Femur (tissue), 1 donor: Measurements from ENCODE around the gene CNTNAP2.
"Not testable (repeated sequence)": the region's sequence is repeated elsewhere in the genome, so short reads cannot be mapped to it uniquely, and the experiment has no call there.

Experiments
- DNase-seq: peaks from one replicate; pipeline ENCODE4 v3.0.0-alpha.2; 2017

The CNTNAP2 gene

DNA sequence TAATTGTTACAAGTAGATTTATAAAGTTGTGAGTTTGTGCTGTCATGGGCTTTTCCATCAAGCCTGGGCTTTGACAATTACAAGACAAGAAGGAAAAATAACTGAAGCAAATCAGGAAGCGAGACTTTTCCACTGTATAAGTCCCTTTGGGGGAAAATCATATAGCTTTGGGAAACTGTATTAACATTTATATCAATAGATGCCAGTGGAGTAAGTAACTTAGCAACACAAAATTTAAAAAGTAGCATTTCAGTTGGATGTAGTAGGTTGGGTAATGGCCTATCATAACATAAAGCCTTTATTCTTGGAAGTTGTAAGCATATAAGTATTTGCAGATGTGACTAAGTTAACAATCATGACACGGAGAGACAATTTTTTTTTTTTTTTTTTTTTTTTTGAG, 931.1 kb downstream of the CNTNAP2 start:
- DNase-seq = no peak

DNA sequence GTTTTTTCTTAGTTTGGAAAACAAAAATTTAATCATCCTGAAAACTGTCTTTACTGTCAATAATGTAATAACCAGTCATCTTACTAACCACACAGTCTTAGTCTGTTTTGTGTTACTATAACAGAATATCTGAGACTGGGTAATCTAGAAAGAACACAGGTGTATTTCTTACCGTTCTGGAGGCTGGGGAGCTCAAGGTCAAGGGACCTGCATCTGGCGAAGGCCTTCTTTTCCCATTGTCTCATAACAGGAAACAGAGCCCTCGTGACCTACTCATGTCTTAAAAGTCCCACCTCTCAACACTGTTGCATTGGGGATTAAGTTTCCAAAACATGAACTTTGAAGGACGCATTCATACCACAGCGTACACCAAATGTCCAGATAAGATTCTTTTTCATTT, 932.3 kb downstream of the CNTNAP2 start:
- DNase-seq = no peak

DNA sequence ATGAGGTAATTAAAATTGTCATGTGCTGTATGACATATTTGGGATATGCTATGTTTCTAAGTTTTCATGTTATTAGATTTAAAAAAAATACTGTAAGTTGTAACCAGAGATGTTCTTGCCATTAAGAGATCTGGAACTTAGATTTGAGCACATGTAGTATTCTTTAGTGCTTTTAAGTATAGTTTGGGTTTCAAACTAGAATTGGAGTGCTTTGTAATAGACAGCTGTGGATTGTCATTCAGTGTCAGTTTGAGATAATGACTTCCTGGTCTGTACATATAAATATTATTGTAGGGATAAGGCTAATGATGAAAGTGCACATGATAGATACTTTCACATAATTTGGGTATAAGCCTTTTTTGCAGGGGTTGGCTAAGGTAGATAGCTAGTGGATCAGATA, 936.2 kb downstream of the CNTNAP2 start:
- no peak for DNase-seq

DNA sequence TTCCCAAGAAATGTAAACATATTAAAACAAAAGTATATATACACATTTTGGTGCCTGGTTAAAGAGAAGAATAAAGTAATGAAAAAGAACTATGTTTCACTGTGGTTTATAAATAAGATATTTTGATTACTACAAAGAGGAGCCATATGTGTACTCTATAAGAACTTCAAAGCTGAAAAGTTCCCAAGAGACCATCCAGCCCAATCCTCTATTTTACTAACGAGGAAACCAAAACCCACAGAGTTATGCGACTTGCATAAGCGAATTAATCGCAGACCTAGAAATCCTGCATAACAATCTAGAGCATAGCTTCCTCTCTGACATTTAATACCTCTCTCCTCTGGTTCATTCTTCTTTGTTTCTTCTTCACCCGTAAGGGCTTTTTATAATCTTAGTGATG, 937.1 kb downstream of the CNTNAP2 start:
- no peak for DNase-seq

DNA sequence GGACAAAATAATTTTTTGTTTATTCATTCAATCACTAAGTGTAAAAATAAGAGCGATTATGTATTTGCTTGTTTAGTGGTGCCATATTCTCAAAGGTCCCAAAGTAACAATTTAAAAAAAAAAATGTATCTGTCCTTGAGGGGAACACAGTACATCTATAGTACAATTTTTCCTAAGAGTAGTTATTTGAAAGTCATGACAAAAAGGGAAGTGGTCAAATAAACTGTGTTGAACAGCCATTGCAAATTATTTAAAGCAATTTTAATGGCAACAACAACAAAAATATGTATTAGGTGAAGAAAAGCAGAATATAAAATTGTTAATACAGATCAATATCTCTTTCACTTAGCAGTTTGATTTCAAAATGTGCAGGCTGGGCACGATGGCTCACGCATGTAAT, 943.5 kb downstream of the CNTNAP2 start:
- no peak for DNase-seq

DNA sequence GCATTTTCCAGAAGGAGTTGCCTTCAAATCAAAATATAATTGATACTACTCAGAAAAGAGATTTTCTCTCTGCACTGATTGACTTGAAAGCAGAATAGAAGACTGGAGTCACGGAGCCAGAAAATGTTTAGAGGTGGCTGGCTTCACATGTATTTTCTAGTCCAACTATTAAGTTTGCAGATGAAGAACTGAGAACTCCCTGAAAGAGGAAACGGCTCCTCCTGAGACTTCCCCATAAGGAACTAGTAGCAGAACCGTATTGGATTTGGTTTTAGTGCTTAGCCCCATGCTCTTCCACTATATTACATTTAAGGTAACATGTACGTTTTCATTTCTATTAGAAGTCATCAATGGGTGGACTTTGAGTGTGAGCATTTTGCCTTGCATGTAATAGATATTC, 946.3 kb downstream of the CNTNAP2 start:
- DNase-seq = no peak

DNA sequence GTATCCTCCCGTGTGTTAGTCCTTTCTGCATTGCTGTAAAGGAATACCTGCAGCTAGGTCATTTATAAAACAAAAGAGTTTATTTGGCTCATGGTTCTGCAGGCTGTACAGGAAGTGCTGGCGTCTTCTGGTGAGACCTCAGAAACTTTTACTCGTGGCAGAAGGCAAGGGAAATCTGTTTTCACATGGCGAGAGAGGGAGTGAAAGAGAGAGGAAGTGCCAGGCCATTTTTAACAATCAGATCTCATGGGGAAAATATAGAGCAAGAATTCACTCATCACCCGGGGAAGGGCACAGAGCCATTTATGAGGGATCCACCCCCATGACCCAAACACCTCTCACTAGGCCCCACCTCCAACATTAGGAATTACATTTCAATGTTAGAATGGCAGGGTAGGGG, 952.2 kb downstream of the CNTNAP2 start:
- DNase-seq = no peak

DNA sequence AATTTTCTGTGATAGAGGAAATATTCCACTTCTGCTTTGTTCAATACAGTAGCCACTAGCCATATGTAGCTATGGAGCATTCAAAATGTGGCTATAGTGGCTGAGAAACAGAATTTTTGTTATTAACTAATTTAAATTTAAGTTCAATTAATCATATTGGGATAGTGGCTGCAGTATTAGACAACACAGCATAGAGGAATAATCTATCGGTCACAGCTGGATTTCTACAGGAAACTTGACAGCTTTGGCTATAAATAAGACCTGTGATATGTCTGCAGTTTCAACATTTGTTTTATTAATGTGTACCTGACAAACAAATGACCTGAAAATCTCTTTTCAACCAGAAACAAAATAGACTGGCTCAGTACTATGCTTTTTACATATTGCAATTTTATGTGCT, 953.2 kb downstream of the CNTNAP2 start:
- DNase-seq = no peak

DNA sequence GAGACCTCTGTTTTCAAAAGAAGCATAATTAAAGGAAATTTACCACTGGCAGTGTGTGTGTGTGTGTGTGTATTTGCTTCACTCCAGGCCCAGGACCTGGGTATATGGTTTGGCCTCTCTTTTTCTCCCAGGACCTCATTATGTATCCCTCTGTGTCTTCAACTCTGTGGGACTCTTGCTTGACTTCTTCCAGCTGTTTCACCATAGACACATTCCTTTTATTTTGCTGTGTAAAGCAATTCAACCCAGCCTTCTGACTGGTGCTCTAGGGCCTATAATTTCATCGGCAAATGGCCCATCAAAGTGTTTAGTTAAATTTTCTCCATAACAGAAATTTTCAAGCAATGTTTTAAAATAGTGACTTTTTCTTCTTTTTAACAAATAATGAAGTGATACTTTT, 954.3 kb downstream of the CNTNAP2 start:
- DNase-seq = no peak

DNA sequence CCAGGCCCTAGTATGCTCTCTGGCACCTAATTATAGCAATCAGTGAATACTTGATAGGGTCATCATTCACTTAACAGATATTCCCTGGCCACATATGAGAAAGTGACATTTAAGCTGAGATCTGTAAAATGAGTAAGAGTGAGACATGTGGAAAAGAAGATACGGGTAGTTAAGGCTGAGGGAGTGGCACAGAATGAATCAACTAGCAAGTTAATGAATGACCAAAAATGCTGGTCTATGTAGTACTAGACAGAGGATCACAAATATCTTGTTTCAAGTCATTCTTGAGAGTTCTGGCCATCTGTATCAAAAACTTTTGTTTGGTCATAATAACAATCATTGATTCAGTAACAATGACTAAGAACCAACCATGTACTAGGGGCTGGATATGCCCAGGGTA, 954.9 kb downstream of the CNTNAP2 start:
- no peak for DNase-seq

DNA sequence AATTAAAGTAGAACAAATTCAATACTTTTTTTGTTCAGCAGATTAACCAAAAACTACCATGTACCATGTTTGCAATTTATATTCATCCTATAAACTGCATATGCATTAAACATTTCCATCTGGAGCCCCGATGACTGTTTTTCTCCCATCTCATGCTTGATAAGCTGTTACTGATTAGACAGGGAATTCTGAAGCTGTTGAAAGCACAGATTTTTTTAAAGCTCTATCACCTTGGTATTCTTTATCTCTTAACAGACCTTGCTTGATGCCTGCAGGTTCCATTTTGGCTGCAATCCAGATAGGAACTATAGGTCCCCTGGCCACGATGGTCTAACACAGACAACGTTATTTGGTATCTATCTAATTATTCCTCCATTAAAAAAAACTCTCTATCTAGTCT, 961.7 kb downstream of the CNTNAP2 start:
- DNase-seq = no peak

DNA sequence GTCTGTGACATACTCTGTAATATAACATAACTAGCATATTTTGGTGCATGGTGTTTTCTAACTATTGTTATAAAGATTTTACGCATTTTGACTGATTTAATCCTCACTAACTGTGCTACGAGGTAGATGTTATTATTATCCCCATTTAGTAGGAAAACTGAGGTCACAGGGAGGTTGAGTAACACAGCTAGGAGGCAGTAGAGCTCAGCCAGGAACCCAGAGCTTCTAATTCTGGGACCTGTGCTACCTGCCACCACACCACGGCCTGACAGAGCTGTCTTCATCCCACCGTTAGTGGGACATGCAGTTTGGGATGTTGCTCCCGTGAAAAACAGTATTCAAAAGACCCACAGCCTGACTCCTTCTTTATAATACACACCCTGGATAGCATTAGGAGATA, 962.5 kb downstream of the CNTNAP2 start:
- no peak for DNase-seq

DNA sequence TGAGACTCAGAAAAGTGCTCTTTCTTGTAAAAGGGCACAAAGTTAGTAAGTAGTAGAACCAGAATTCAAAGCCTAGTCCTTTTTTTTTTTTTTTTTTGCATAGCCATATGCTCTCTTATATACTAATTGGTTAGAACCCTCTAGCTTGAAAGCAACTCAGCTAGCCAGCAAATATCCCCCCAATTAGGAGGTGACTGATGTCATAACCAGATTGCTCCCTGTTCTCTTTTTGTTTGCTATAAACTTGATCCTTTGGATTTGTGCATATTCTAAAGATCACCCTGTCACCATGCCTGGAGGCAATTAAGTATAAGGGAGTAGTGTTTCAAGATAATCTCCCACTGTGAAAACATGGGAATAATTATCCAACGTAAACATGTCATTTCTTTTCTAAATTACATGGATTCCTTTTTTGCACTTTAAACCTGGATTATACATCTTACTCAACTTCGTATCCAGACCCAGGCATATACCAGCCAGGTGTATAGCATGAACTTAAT, 963.4 kb downstream of the CNTNAP2 start:
- no peak for DNase-seq

DNA sequence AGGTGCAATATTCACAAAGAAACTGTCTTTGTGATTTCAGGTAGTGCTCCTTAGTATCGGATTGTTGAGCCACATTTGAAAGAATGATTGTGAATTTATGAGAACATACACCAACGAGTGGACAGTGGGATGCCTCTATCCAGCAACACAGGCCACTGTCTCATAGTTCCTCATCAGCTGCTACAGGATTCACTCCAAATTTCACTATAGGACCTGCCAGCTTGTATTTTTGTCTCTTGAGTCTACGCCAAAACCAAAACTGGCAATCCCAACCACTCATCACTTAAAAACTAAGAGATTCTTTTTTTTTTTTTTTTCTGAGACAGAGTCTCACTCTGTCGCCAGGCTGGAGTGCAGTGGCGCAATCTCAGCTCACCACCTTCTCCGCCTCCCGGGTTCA, 964.5 kb downstream of the CNTNAP2 start:
- DNase-seq = no peak

DNA sequence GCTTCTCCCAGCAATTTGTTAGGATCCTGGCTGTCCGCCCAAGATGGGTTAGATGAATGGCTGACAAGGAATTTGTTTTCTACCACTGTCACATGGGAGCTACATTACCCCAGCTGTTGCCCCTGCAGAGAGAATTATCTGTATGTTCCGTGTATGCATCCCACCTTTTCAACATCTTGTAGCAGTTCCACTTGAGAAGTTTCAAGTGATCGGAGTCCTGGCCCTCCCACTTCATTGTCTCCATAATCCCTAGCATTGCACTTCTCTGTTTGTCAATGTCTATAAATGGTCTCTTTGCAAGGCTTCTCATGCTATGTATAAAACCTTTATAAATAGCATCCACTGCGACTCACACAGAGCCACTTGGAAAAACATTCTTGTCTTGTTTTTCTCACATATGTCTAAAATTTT, 972.5 kb downstream of the CNTNAP2 start:
- no peak for DNase-seq

DNA sequence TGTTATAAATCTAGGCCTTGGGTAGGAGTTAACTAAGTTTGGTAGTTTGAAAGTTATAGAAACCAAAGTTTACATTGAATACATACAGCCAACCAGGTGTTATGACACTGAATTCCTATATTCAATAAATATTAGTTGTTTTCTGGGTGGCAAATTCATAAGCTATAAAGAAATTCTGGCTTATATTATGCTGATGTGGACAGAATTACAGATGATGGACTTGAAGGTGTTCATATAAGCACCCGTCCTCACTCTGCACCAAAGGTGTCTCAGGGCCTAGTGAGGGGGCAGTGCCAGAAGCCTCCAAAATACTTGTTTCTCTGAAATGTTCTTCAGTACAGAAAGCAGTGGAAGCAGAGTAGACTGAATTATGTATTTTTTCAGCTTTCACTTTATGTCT, 973.0 kb downstream of the CNTNAP2 start:
- no peak for DNase-seq

DNA sequence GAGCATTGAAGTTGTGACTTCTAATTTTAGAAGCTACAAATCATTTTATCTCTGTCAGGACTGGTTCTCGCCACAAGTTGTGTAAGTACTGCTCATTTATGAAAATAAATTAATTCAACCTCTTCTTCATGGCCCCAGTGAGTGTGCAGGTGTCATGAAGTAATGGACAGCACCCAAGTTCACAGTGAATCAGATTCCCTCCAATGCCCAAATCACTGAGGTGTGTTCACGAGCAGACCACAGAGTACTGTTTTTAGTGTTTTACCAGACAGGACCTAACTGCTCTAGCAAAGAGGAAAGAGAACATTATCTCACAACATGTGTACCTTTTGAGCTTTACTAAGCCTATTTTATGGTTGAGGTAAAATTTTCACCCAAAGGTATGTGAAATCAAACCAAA, 980.0 kb downstream of the CNTNAP2 start:
- no peak for DNase-seq

DNA sequence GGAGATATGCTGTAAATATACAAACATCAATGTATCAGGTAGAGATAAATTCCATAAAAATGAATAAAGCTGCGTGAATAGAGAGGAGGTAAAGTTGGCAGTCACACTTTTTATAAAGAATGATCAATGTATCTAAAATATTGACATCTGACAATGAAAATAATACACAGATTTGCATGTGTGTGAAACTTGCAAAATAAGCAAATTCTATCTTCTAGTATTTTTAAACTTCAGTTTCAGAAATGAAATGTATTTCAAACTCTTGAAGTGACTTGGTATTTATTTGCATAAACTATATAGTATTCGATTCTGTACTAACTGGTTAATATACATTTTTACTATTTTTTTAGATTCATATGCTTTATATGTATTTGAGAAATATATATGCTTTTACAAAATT, 986.6 kb downstream of the CNTNAP2 start:
- DNase-seq = no peak

DNA sequence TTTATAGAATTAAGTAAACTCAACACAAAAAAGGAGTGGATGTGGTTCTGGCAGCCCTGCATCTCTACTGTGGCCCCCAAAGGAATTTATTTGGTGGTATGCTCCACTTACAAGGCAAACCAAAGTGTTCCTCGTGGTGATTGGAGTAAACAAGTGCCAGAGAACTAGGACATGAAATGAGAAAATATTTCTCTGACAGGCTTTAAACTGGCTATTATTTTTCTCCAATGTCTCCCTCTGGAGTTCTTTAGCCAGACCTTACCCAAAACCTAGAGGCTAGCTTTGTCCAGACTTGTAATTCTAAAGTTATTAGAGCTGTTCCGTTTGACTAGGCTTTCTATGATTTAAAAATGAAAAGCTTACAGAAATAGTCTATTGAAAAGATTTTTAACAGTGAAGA, 990.1 kb downstream of the CNTNAP2 start:
- DNase-seq = no peak

DNA sequence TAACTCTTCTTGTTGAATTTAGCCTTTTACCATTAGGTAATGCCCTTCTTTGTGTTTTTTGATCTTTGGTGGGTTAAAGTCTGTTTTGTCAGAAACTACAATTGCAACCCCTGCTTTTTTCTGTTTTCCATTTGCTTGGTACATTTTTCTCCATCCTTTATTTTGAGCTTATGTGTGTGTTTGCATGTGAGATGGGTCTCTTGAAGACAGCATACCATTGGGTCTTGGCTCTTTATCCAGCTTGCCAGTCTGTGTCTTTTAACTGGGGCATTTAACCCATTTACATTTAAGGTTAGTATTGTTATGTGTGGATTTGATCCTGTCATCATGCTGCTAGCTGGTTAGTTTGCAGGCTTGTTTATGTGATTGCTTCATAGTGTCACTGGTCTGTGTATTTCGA, 997.9 kb downstream of the CNTNAP2 start:
- not testable (repeated sequence) for DNase-seq

DNA sequence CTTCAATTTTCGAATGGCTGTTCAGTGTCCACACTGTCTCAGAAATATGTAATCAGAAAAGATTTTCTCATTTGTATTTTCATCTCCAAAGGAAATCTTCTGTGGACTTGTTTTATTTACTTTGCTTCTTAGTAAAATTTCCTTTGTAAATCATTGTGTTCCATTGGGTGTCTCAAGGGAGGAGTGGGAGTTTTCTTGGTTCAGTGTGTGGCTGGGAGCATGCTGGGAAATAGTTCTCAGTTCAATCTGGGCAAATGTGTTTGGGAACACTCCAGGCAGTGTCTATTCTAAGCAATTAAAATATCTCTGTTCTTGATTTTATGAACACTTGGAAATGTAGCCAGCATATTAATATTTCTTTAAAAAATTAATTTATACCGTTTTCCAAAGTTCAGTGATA, 1019.8 kb downstream of the CNTNAP2 start:
- no peak for DNase-seq

DNA sequence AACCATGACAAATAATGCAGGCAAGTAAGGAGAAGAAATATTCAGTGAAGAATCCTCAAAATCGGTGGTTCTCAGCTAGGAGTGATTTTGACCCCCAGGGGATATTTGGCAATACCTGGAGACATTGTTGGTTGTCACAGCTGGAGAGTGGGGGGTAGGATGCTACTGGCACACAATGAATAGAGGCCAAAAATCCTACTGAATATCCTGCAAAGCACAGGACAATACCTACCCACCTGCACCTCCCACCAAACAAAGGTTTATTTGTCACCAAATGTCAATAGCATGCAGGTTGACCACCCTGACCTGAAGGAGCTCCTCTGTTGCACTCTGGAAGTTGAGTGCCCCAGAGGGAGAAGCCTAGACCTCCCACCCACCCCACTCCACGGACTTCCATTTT, 1028.6 kb downstream of the CNTNAP2 start:
- no peak for DNase-seq

DNA sequence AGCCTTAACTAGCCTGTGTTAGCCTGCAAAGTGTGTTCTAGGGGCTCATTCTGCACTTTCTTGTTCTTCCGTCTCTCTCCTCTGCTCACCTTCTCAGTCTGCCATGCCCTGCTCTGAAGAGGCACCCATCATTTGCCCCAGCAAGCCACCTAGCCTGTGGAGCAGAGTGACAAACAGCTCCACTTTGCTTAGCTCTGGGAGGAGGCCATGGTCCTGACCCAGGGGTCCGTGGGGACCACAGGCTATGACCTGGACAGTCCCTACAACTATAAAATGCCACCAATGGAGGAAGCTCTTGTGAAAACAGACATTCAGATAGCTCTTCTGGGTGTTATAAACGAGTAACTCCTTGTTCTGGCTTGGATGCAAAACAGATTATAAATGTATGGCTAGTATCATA, 1029.6 kb downstream of the CNTNAP2 start:
- DNase-seq = no peak

DNA sequence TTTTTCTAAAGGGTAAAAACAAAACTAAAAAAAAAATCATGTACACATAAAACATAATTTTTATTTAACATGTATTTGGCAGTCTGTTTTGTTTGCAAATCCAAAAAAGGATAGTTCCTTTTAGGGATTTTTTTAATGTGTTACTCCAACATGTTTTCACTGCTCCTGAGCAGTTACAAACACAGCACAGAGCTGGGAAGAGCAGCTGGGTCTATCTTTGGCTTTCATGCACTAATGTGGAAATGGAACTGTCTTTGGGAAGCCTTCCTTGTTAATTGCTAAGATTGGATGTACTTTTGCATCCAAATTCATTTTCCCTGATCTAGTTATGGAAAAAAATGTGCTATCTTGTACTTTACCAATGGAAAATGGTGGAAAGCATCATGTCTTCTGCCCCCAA, 1035.1 kb downstream of the CNTNAP2 start:
- no peak for DNase-seq

DNA sequence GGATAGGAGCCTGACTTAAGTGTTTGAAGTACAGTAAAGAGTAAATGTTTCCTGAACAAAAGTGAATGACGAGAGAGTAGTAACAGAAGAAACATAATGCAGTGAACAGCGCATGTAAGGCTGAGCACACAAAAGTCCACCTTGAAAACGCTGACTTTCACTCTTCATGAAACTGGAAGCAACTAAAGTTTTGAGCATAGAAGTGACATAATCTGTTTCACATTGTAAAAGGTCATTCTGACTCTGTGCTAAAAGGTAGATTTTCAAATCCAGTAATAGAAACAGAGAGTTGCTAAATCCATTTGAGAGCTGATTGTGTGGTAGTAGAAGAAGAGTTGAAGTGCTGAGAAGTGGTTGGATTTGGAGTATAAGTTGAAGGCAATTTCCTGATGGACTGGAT, 1037.0 kb downstream of the CNTNAP2 start:
- no peak for DNase-seq

DNA sequence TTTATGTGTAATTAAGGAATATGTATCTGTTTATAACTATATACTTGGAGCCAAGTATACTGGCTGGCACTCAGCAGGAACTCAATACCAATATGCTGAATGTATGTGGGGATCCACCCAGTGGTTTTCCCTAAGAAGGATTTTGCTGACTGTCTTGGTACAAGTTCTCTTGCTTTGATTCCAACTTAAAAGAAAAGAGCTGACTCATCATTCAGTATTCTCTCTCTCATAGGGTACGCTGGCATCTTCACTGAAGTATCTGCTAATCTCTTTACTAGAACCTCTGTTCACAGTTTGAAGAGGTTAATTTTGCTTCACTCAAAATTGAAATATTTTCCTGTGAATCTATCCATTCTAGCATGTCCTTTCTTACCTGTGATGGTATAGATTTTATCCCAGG, 1044.8 kb downstream of the CNTNAP2 start:
- DNase-seq = no peak
